Endothelial cell (in vitro differentiated cells): Measurements from ENCODE around the gene NYNRIN. TPM values are rescaled to one million over a fixed set of nuclear protein-coding genes. Genes with fewer than 3 reads are reported as not detected.

ENCODE experiments used
- DNase-seq: peaks from one replicate; pipeline ENCODE4 v3.0.0; 2021; ENCODE audit warnings: low spot score
- H3K27ac Mint-ChIP-seq: one replicate; pipeline ENCODE4 v1.8.0; 2021; ENCODE audit warnings: mixed read lengths, inconsistent platforms; ENCODE audit not compliant: unreplicated experiment
- H3K27me3 Mint-ChIP-seq: one replicate; pipeline ENCODE4 v1.8.0; 2021; ENCODE audit warnings: mild to moderate bottlenecking, moderate library complexity, mixed read lengths, inconsistent platforms; ENCODE audit not compliant: unreplicated experiment
- H3K36me3 Mint-ChIP-seq: one replicate; pipeline ENCODE4 v1.8.0; 2021; ENCODE audit warnings: mild to moderate bottlenecking, low read depth, mixed read lengths, inconsistent platforms; ENCODE audit not compliant: unreplicated experiment
- H3K4me1 Mint-ChIP-seq: one replicate; pipeline ENCODE4 v1.8.0; 2021; ENCODE audit warnings: mild to moderate bottlenecking, mixed read lengths, inconsistent platforms; ENCODE audit not compliant: unreplicated experiment
- H3K4me3 Mint-ChIP-seq: one replicate; pipeline ENCODE4 v1.8.0; 2021; ENCODE audit warnings: mild to moderate bottlenecking, mixed read lengths, inconsistent platforms; ENCODE audit not compliant: unreplicated experiment
- H3K9me3 Mint-ChIP-seq: one replicate; pipeline ENCODE4 v1.8.0; 2021; ENCODE audit warnings: mixed read lengths, inconsistent platforms; ENCODE audit not compliant: unreplicated experiment
- CTCF ChIP-seq: fragments of 200-600 bp; sonication (generic); IDR thresholded peaks from one replicate; pipeline ENCODE4 v1.5.0; 2021; ENCODE audit warnings: antibody characterized with exemption; ENCODE audit not compliant: unreplicated experiment
- total RNA-seq: library from RNA; stranded (reverse); fragmentation: NEBNext Ultra II Directional; extraction: Animal tissue kit (Norgen Biotek cat#: 25700); gene quantifications from one replicate; pipeline ENCODE4 v1.2.1, GENCODE V29; 2021; ENCODE audit not compliant: unreplicated experiment

The NYNRIN gene
- total RNA-seq, 1 donor from 2014 or later = 49.0 TPM

- Mint-ChIP-seq H3K27ac (no peak overlapping the region), H3K36me3 (peaks cover 16% of the 10 kb centered on the region), H3K27me3 (peaks cover 10% of the 10 kb centered on the region), H3K4me3 (peak overlapping the region; percentile 32), H3K9me3 (no peaks in the 10 kb centered on the region), H3K4me1 (peaks cover 28% of the 10 kb centered on the region)
- no peak for TF ChIP-seq CTCF
- DNase-seq = no peak
Measured at GRCh38 chr14:24459331-24459730, 60.5 kb downstream of the NYNRIN start.

GRCh38 chr14:24461336-24461735 is 62.5 kb downstream of the NYNRIN start:
- Mint-ChIP-seq H3K4me1 (peaks cover 28% of the 10 kb centered on the region), H3K36me3 (peaks cover 10% of the 10 kb centered on the region), H3K9me3 (no peaks in the 10 kb centered on the region), H3K27ac (no peak overlapping the region), H3K4me3 (no peak overlapping the region), H3K27me3 (peaks cover 12% of the 10 kb centered on the region)
- no peak for TF ChIP-seq CTCF
- DNase-seq = no peak

GRCh38 chr14:24463017-24463883 is 64.4 kb downstream of the NYNRIN start:
- Mint-ChIP-seq H3K27me3 (peaks cover 10% of the 10 kb centered on the region), H3K36me3 (peaks cover 10% of the 10 kb centered on the region), H3K4me1 (peaks cover 19% of the 10 kb centered on the region), H3K4me3 (no peak overlapping the region), H3K9me3 (no peaks in the 10 kb centered on the region), H3K27ac (no peak overlapping the region)
- no peak for TF ChIP-seq CTCF
- DNase-seq = no peak

GRCh38 chr14:24463884-24464785 is 65.3 kb downstream of the NYNRIN start:
- Mint-ChIP-seq H3K9me3 (no peaks in the 10 kb centered on the region), H3K27ac (no peak overlapping the region), H3K4me3 (no peak overlapping the region), H3K36me3 (peaks cover 10% of the 10 kb centered on the region), H3K4me1 (peaks cover 11% of the 10 kb centered on the region), H3K27me3 (peaks cover 10% of the 10 kb centered on the region)
- DNase-seq = no peak
- TF ChIP-seq CTCF = no peak
